Loucy (cell line): ENCODE data around the gene LYL1.

Experiments
- H2AFZ ChIP-seq: fragments of 200-600 bp; sonication (generic); 2 replicates; pipeline ENCODE4 v1.6.0; 2016; ENCODE audit warnings: antibody characterized with exemption, mild to moderate bottlenecking, low read length, moderate library complexity
- H3F3A ChIP-seq: fragments of 200-600 bp; 2 replicates; pipeline ENCODE4 v1.6.0; 2016; ENCODE audit warnings: antibody characterized with exemption, low read depth, mild to moderate bottlenecking
- H3K27me3 ChIP-seq: fragments of 200-600 bp; sonication (generic); 2 replicates; pipeline ENCODE4 v1.6.1; 2014; ENCODE audit warnings: low read length, mild to moderate bottlenecking; ENCODE audit not compliant: insufficient read depth, poor library complexity, severe bottlenecking
- H3K36me3 ChIP-seq: fragments of 200-600 bp; sonication (generic); 2 replicates; pipeline ENCODE4 v1.6.1; 2016; ENCODE audit warnings: low read length; ENCODE audit not compliant: insufficient read depth
- H3K4me1 ChIP-seq: fragments of 200-600 bp; sonication (generic); 2 replicates; pipeline ENCODE4 v1.5.1; 2014; ENCODE audit warnings: low read length, mild to moderate bottlenecking; ENCODE audit not compliant: insufficient read depth, poor library complexity, severe bottlenecking
- H3K4me2 ChIP-seq: fragments of 200-600 bp; sonication (generic); 2 replicates; pipeline ENCODE4 v1.6.0; 2014; ENCODE audit warnings: antibody characterized with exemption, low read length, low read depth, mild to moderate bottlenecking; ENCODE audit not compliant: poor library complexity, severe bottlenecking
- H3K4me3 ChIP-seq: fragments of 200-600 bp; sonication (generic); 2 replicates; pipeline ENCODE4 v1.5.1; 2014; ENCODE audit warnings: low read length, mild to moderate bottlenecking, mixed read lengths; ENCODE audit not compliant: poor library complexity, severe bottlenecking
- H3K79me2 ChIP-seq: fragments of 200-600 bp; sonication (generic); 2 replicates; pipeline ENCODE4 v1.6.1; 2014; ENCODE audit warnings: low read length; ENCODE audit not compliant: insufficient read depth
- H3K9ac ChIP-seq: fragments of 200-600 bp; sonication (generic); 2 replicates; pipeline ENCODE4 v1.6.0; 2014; ENCODE audit warnings: mild to moderate bottlenecking, low read depth, low read length, moderate library complexity; ENCODE audit not compliant: poor library complexity, severe bottlenecking
- H3K9me2 ChIP-seq: fragments of 200-600 bp; sonication (generic); replicated peaks from 2 replicates; pipeline ENCODE4 v1.6.1; 2016; ENCODE audit warnings: low read depth, low read length, mixed read lengths
- H3K9me3 ChIP-seq: fragments of 200-600 bp; sonication (generic); 2 replicates; pipeline ENCODE4 v1.6.1; 2014; ENCODE audit warnings: mild to moderate bottlenecking, antibody characterized with exemption, low read length, low read depth; ENCODE audit not compliant: insufficient read depth
- H4K20me1 ChIP-seq: fragments of 200-600 bp; sonication (generic); 2 replicates; pipeline ENCODE4 v1.6.0; 2014; ENCODE audit warnings: antibody characterized with exemption, low read length, mild to moderate bottlenecking; ENCODE audit not compliant: insufficient read depth, poor library complexity, severe bottlenecking
- EZH2phosphoT487 ChIP-seq: fragments of 200-600 bp; IDR thresholded peaks from 2 replicates; pipeline ENCODE4 v1.6.1; 2018; ENCODE audit warnings: antibody characterized with exemption, mild to moderate bottlenecking, moderate library complexity, borderline replicate concordance
- TF ChIP-seq, protein P1 (sequence below): fragments of 200-600 bp; sonication (generic); conservative IDR thresholded peaks from 2 replicates; pipeline ENCODE4 v1.5.1; 2014; ENCODE audit warnings: mild to moderate bottlenecking, antibody characterized with exemption, low read length

Gene LYL1

DNA sequence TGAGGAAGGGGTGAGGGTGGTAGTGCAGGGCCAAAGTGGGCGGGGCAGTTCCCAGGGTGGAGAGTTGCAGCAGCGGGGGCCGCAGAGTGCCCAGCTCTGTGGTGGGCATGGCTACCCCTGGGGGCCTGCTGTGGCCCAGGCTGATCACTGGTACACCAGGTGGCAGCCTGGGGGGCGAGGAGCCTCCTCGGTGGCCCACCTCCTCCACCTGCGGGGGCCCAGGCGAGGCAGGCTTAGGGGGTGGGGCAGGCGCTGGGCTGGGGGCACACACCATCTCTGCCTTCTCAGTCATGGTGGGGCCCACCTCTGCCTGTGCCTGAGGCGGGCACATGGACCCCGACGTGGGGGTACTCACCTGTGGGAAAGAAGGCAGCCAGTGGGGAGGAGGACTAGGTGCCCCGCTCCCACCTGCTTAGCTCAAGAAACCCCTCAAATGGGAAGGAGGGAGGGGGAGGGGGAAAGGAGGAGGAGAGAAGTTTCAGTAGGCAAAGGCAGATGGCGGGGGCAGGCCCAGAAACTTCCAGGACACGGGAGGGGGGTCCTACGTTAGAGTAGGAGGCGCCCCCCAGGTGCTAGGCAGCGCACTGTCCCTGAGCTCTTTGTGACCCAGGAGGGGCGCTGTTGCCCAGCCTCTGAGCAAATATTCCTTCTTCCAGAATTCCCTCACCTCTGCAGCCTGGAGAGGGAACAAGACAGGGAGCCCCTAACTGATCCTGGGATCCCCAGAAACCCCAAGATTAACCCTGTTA, 1.6 kb downstream of the LYL1 start:
- peak overlapping the region; percentile 94 for H3K4me3 ChIP-seq
- H3K9ac ChIP-seq, result peak overlapping the region; percentile 100
- H3K36me3 ChIP-seq, result peaks cover 30% of the 10 kb centered on the region

DNA sequence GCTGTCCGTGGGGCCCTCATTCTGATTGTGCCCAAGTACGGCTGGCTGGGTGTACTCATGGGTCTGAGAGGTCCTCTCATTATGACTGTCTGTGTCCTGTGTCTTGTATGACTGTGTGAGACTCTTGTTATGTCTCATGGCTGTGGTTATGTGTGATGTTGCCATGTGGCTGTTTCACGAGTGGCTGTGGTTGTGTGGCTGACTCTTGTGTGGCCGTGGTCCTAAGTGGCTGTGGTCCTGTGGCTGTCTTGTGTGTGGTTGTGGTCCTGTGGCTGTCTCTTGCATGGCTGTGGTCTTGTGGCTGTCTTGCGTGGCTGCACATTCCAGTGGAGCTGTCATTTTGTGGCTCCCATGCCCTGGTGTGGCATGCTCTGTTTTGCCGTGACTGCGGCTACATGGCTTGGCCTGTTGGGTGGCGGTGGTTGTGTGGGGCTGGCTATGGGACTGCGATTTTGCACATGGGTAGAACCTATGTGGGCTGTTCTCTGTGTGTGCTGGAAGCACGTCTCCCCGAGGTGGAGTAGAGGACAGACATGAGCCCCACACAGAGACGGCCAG, 2.5 kb downstream of the LYL1 start:
- H3K9ac ChIP-seq, result peak overlapping the region; percentile 100
- H3K79me2 ChIP-seq, result peaks cover 80% of the 10 kb centered on the region
- H2AFZ ChIP-seq, result no peak overlapping the region
- H3K36me3 ChIP-seq, result peaks cover 30% of the 10 kb centered on the region
- no peaks in the 10 kb centered on the region for H3K9me2 ChIP-seq
- no peaks in the 10 kb centered on the region for H3K9me3 ChIP-seq
- peaks cover 23% of the 10 kb centered on the region for H3K4me1 ChIP-seq
- H3K4me2 ChIP-seq, result peak overlapping the region; percentile 93
- peaks cover 39% of the 10 kb centered on the region for H3K27me3 ChIP-seq
- peak overlapping the region; percentile 94 for H3K4me3 ChIP-seq
- H3F3A ChIP-seq, result peaks cover 34% of the 10 kb centered on the region
- TF ChIP-seq, protein P1, sequence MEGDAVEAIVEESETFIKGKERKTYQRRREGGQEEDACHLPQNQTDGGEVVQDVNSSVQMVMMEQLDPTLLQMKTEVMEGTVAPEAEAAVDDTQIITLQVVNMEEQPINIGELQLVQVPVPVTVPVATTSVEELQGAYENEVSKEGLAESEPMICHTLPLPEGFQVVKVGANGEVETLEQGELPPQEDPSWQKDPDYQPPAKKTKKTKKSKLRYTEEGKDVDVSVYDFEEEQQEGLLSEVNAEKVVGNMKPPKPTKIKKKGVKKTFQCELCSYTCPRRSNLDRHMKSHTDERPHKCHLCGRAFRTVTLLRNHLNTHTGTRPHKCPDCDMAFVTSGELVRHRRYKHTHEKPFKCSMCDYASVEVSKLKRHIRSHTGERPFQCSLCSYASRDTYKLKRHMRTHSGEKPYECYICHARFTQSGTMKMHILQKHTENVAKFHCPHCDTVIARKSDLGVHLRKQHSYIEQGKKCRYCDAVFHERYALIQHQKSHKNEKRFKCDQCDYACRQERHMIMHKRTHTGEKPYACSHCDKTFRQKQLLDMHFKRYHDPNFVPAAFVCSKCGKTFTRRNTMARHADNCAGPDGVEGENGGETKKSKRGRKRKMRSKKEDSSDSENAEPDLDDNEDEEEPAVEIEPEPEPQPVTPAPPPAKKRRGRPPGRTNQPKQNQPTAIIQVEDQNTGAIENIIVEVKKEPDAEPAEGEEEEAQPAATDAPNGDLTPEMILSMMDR, result no peak
- no peak for TF ChIP-seq EZH2phosphoT487
- H4K20me1 ChIP-seq, result peaks cover 63% of the 10 kb centered on the region

More for the DNA sequence above, 1.6 kb downstream of the LYL1 start:
- Histone ChIP-seq H3K4me1 (peaks cover 23% of the 10 kb centered on the region), H3K9me3 (no peaks in the 10 kb centered on the region), H3K79me2 (peaks cover 84% of the 10 kb centered on the region), H4K20me1 (peaks cover 59% of the 10 kb centered on the region), H3K4me2 (peak overlapping the region; percentile 93), H3F3A (peaks cover 31% of the 10 kb centered on the region), H2AFZ (no peak overlapping the region), H3K27me3 (peaks cover 39% of the 10 kb centered on the region), H3K9me2 (no peaks in the 10 kb centered on the region)
- TF ChIP-seq, protein P1, result peak; percentile 84
- TF ChIP-seq EZH2phosphoT487, result no peak

DNA sequence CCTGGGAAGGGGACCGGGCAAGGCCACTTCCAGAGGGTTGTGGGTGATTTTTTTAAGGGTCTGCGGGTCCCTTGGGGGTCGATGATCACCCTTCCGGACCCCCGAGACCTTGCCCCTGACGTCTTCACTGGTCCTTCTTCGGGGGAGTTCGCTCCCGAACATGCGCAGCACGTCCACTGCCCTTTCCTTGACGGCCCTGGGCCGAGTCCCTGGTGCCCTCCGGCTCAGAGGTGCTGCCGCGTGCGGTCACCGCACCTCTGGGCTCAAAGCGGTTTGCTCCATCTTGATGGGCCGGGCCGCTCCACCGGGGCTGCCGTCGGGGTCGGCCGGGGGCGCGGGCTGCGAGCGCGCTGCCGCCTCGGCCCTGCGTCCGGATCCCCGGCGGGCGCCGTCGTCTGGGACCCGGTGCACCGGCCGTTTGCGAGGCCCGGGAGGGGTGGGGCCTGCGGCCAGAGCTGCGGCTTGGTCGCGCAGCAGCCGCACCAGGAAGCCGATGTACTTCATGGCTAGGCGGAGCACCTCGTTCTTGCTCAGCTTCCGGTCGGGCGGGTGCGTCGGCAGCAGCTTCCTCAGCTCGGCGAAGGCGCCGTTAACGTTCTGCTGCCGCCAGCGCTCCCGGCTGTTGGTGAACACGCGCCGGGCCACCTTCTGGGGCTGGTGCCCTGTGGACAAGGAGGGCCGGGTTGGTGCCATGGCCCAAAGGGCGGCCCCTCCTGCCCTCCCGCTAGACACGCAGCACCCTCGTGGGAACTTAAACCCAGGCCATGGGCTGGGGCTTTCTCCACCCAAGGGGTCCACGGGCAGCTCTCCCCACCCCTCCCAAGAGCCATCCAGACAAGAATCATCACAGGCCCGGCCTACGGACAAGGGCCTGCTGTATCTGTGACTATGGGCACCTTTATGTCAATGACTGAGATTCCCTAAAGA, 3.3 kb downstream of the LYL1 start:
- Histone ChIP-seq H3K4me3 (peak overlapping the region; percentile 94), H3K9ac (peak overlapping the region; percentile 100)

More for the DNA sequence above, 3.3 kb downstream of the LYL1 start:
- Histone ChIP-seq H2AFZ (no peak overlapping the region), H4K20me1 (peaks cover 64% of the 10 kb centered on the region), H3K4me2 (peak overlapping the region; percentile 93), H3K27me3 (peaks cover 39% of the 10 kb centered on the region), H3K9me3 (no peaks in the 10 kb centered on the region), H3K4me1 (peaks cover 29% of the 10 kb centered on the region), H3K9me2 (no peaks in the 10 kb centered on the region), H3K79me2 (peaks cover 78% of the 10 kb centered on the region), H3K36me3 (peaks cover 30% of the 10 kb centered on the region), H3F3A (peaks cover 33% of the 10 kb centered on the region)
- TF ChIP-seq, protein P1, result no peak
- TF ChIP-seq EZH2phosphoT487, result no peak
